Skeletal muscle satellite cell (primary cell): ENCODE measurements around the gene PLCB1.

Experiments
- H3K27me3 ChIP-seq: 2 replicates; pipeline ENCODE4 v1.7.0; 2013; ENCODE audit warnings: low read length; ENCODE audit not compliant: control insufficient read depth, insufficient read depth
- H3K36me3 ChIP-seq: 2 replicates; pipeline ENCODE4 v1.7.0; 2013; ENCODE audit warnings: mild to moderate bottlenecking, control low read depth, low read length; ENCODE audit not compliant: insufficient read depth
- H3K4me1 ChIP-seq: 2 replicates; pipeline ENCODE4 v1.7.0; 2013; ENCODE audit warnings: low read length; ENCODE audit not compliant: control insufficient read depth, insufficient read depth
- H3K4me2 ChIP-seq: 2 replicates; pipeline ENCODE4 v1.7.0; 2013; ENCODE audit warnings: mild to moderate bottlenecking, low read length
- H3K4me3 ChIP-seq: 2 replicates; pipeline ENCODE4 v1.7.0; 2013; ENCODE audit warnings: low read length
- H3K9ac ChIP-seq: 2 replicates; pipeline ENCODE4 v1.7.0; 2013; ENCODE audit warnings: mild to moderate bottlenecking, low read depth, low read length, moderate library complexity
- H3K9me3 ChIP-seq: replicated peaks from 2 replicates; pipeline ENCODE4 v1.7.0; 2013; ENCODE audit warnings: mild to moderate bottlenecking, control low read depth, low read length

Gene PLCB1

DNA sequence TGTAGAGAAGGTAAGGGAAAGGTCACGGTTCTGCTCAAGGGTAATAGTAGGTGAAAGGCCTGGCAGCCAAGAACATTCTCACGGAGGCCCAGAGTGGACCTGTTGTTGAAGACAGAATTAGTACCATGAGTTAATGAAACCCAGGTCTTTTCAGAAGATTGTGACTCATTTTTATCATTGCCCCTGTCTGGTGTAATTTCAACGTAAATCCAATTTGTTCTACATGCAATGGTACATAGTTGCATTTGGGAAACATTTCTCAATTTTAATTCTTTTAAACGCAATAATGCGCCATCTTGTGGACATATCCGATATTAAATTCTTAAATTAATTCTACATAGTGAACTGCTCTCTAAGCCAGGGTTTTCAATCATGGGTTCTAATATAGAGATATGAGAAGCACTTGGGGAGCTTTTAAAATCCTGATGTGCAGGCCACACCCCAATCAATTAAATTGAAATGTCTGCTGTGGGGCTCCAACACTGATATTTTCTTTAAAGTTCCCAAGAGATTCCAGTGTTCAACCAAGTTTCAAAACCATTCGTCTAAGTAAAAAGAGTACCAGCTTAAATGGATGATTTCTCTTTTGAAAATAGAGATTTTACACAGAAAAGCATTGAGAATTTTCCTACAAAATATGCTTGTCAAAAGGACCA is 257.4 kb downstream of the PLCB1 start:
- H3K27me3 ChIP-seq, result no peaks in the 10 kb centered on the region
- peak overlapping the region; percentile 53 for H3K9ac ChIP-seq
- H3K4me2 ChIP-seq, result no peak overlapping the region
- H3K9me3 ChIP-seq, result no peaks in the 10 kb centered on the region
- H3K36me3 ChIP-seq, result no peaks in the 10 kb centered on the region
- H3K4me3 ChIP-seq, result no peak overlapping the region
- peaks cover 15% of the 10 kb centered on the region for H3K4me1 ChIP-seq

DNA sequence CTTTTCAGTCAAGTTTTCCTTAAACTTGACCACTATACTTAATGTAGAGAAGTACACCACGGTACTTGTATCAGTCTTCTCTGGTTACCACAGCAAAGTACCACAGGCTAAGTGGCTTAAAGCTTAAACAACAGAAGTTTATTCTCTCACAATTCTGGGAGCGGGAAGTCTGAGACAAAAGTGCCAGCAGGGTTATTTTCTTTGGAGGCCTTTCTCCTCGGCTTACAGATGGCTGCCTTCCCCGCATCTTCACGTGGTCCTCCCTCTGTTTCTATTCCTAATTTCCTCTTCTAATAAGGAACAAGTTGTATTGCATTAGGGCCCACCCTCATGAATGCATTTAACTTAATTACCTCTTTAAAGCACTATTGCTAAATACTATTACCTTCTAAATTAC is 258.0 kb downstream of the PLCB1 start:
- H3K27me3 ChIP-seq, result no peaks in the 10 kb centered on the region
- H3K4me1 ChIP-seq, result peaks cover 15% of the 10 kb centered on the region
- no peak overlapping the region for H3K4me2 ChIP-seq
- no peak overlapping the region for H3K9ac ChIP-seq
- no peaks in the 10 kb centered on the region for H3K9me3 ChIP-seq
- no peaks in the 10 kb centered on the region for H3K36me3 ChIP-seq
- H3K4me3 ChIP-seq, result no peak overlapping the region

DNA sequence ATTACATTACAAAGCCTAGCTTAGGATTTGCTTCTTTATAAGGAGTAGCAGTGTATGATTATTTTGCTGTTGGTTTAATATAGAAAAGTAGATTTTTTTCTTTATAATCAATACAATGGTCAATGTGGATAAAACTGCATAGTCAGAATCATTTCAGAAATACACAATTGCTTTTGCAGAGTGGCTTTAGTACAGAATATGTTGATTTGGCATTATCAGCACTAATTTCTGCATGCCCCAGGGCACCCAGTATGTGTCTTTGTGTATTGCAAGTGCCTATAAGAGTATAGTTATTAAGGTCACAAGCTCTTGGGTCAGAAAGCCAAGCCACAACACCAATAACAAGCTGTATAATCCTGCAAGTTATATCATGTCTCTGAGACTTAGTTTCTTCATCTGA is 258.4 kb downstream of the PLCB1 start:
- H3K4me3 ChIP-seq, result no peak overlapping the region
- H3K4me1 ChIP-seq, result peaks cover 15% of the 10 kb centered on the region
- H3K9ac ChIP-seq, result no peak overlapping the region

DNA sequence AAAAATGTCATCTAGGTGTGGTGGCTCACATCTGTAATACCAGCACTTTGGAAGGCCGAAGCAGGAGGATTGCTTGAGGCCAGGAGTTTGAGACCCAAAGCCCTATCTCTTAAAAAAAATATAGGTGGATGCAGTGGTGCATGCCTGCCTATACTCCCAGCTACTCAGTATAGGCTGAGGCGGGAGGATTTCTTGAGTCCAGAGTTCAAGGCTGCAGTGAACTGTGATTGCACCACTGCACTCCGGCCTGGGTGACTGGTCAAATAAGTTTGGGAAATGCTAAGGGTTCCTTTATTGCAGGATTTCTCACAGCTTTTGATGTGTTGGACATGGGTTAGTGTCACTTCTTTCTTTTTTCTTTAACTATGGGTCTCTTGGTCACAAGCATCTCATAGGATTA is 261.3 kb downstream of the PLCB1 start:
- Histone ChIP-seq H3K4me1 (peaks cover 13% of the 10 kb centered on the region), H3K36me3 (no peaks in the 10 kb centered on the region), H3K9me3 (no peaks in the 10 kb centered on the region), H3K4me2 (no peak overlapping the region), H3K27me3 (no peaks in the 10 kb centered on the region), H3K4me3 (no peak overlapping the region), H3K9ac (no peak overlapping the region)

More for the DNA sequence above, 258.4 kb downstream of the PLCB1 start:
- Histone ChIP-seq H3K9me3 (no peaks in the 10 kb centered on the region), H3K27me3 (no peaks in the 10 kb centered on the region), H3K36me3 (no peaks in the 10 kb centered on the region), H3K4me2 (no peak overlapping the region)

DNA sequence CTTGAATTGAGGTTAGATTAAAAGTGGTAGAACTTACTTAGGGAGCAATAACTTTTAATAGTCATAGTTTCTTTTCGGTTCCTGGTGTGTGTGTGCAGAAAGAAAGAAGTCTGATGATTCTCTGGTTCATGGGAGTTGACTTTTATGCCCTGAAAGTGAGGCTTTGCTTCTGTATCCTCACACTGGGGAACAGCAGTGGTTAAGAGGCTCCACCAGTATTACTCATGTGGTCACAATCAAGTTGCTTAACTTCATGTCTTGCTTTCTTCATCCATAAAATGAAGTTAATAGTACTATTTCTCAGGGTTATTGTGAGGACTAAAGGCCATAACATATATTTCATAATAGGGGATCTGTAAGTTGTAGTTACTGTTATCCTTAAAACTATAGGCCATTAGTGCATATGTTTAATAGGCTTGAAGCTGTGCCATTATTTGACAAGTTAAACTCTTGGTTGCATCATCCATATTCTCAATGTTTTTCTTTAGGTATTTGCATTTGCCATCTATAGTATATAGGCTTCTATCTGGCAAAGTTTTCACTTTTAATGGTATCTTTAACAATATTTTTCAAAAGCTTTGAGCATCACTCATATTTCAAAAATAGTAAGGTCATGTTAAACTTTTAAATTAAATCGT is 262.4 kb downstream of the PLCB1 start:
- no peak overlapping the region for H3K4me2 ChIP-seq
- no peak overlapping the region for H3K4me3 ChIP-seq
- no peaks in the 10 kb centered on the region for H3K27me3 ChIP-seq
- no peaks in the 10 kb centered on the region for H3K36me3 ChIP-seq
- H3K9ac ChIP-seq, result no peak overlapping the region
- H3K4me1 ChIP-seq, result peaks cover 3% of the 10 kb centered on the region
- H3K9me3 ChIP-seq, result no peaks in the 10 kb centered on the region

DNA sequence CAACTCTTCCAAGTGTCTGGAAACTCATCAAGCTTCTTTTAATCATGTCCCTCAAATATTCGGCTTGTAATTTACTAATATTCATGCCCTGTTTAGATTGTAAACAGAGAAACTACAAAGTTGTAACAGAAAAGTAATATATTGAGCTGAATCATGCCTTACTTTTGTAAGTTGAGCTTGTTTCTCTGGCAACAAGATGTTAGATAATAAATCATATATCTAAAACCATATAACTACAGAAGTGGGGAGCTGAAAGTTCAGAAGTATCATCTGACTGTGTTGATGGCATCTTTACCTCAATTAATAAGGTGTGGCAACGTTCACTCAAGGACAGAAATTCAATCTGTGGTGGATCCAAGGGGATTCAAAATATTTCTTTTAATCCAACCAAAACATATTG is 263.9 kb downstream of the PLCB1 start:
- H3K4me2 ChIP-seq, result no peak overlapping the region
- no peaks in the 10 kb centered on the region for H3K27me3 ChIP-seq
- H3K4me1 ChIP-seq, result peaks cover 3% of the 10 kb centered on the region
- no peaks in the 10 kb centered on the region for H3K36me3 ChIP-seq
- H3K9me3 ChIP-seq, result no peaks in the 10 kb centered on the region
- no peak overlapping the region for H3K4me3 ChIP-seq
- H3K9ac ChIP-seq, result no peak overlapping the region

DNA sequence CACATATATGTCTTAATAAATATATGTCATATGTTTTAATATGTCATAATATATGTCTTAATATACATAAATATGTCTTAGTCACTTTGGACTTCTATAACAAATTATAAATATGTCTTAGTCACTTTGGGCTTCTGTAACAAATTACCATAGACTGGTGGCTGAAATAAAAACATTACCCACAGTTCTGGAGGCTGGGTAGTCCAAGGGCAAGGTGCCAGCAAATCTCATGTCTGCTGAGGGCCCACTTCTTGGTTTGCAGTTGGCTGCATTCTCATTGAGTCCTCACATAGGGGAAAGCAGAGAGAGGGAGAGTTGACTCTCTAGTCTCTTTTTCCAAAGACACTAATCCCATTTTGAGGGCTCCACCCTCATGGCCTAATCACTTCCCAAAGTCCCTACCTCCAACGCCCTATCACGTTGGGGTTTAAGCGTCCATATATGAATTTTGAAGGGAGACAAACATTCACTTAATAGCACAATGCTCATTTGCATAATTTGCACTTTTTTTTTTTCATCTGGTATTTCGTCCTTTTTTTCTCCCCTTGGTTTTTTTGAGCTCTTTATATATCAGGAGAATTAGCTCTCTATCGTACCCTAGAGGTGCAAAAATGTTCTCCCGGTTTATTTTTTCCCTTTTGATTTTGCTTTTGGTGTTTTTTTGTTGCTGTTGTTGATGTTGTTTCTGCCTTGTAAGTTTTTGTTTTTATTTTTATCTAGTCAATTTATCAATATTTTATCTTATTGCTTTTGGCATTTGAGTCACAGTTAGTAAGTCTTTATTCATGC is 266.4 kb downstream of the PLCB1 start:
- Histone ChIP-seq H3K4me3 (no peak overlapping the region), H3K4me2 (no peak overlapping the region), H3K9ac (no peak overlapping the region), H3K4me1 (peaks cover 8% of the 10 kb centered on the region), H3K9me3 (no peaks in the 10 kb centered on the region), H3K27me3 (no peaks in the 10 kb centered on the region), H3K36me3 (no peaks in the 10 kb centered on the region)

DNA sequence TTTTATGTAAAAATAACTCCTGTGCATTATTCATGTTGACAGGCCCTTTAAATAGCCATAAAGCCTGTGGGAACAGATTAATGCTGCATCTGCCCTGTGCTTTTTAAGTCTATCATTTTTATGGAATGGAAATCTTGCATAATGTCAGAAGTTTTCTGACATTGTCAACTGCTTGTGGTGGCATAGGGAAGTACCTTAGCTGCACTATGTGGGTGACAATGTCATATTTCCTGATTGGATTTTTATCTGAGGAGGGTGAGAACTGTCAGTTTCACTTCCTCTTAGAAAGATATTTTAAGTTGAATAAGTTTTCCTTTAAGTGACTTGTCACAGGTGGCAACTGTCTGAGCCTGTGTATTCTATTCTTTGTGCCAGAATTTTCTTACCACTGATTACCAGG is 267.9 kb downstream of the PLCB1 start:
- Histone ChIP-seq H3K4me1 (peaks cover 5% of the 10 kb centered on the region), H3K9ac (no peak overlapping the region), H3K27me3 (no peaks in the 10 kb centered on the region), H3K4me2 (no peak overlapping the region), H3K4me3 (no peak overlapping the region), H3K9me3 (no peaks in the 10 kb centered on the region), H3K36me3 (no peaks in the 10 kb centered on the region)

DNA sequence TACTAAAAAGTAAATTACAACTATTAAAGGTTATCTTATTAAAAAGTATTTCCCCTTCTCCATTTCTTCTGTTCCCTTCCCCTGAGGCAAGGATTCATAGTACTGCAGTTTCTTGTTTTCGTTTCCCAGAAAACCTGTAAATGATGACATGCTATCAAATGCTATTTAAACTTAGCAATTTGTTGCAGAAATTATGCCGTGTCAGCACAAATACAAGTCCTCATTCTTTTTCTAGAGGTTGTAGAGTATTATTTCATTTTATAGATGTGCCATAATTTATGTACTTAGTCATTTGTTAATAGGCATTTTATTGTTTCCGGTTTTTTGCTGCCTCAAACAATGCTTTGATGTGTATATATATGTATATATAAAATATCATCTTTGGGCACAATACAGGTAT is 268.4 kb downstream of the PLCB1 start:
- no peaks in the 10 kb centered on the region for H3K27me3 ChIP-seq
- no peaks in the 10 kb centered on the region for H3K9me3 ChIP-seq
- H3K36me3 ChIP-seq, result no peaks in the 10 kb centered on the region
- H3K9ac ChIP-seq, result no peak overlapping the region
- no peak overlapping the region for H3K4me3 ChIP-seq
- H3K4me2 ChIP-seq, result no peak overlapping the region
- peaks cover 5% of the 10 kb centered on the region for H3K4me1 ChIP-seq

DNA sequence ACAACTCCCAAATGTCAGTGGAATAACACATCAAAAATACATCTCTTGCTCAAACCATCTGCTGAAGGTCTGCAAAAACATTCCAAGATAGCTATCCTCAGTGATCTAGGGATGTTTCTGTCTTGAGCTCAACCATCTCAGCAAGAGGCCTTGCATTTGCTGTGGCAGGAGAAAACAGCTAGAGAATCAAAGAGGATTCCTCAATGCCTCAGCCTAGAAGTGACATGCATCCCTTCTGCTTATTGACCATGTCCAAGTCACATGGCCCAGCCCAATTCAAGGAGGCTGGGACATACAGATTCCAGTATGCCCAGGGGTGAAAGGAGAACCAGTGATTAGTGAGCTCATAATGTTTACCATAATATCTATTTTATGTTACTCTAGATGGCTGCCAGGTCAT is 269.5 kb downstream of the PLCB1 start:
- H3K9me3 ChIP-seq, result no peaks in the 10 kb centered on the region
- H3K4me3 ChIP-seq, result no peak overlapping the region
- no peaks in the 10 kb centered on the region for H3K36me3 ChIP-seq
- peaks cover 5% of the 10 kb centered on the region for H3K4me1 ChIP-seq
- H3K27me3 ChIP-seq, result no peaks in the 10 kb centered on the region
- H3K4me2 ChIP-seq, result peak overlapping the region; percentile 44
- no peak overlapping the region for H3K9ac ChIP-seq

DNA sequence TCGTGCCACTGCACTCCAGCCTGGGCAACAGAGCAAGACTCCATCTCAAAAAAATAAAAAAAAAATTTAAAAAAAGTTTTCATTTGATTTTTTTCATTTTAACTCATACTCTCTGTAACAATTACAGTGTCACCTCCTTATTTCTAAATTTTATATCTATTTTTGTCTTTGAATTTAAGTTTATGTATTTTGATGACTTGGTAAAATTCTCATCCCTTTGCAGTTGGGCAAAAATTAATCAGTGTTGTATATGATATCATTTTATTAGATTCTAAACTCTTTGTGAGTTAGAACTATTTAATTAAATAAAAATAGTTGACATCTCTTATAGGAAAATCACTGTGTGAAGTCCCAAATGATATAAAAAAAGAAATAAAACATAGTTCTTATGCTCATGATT is 270.7 kb downstream of the PLCB1 start:
- H3K4me1 ChIP-seq, result peaks cover 5% of the 10 kb centered on the region
- H3K9ac ChIP-seq, result no peak overlapping the region
- no peak overlapping the region for H3K4me2 ChIP-seq

More for the DNA sequence above, 270.7 kb downstream of the PLCB1 start:
- no peaks in the 10 kb centered on the region for H3K36me3 ChIP-seq
- no peaks in the 10 kb centered on the region for H3K27me3 ChIP-seq
- no peak overlapping the region for H3K4me3 ChIP-seq
- no peaks in the 10 kb centered on the region for H3K9me3 ChIP-seq
